D721Med (cell line): Measurements from ENCODE around the gene PAX5.

Source experiments
- DNase-seq: peaks from one replicate; pipeline ENCODE4 v3.0.0; 2011; ENCODE audit warnings: low spot score; ENCODE audit not compliant: insufficient read length
- FAIRE-seq: peaks from 2 replicates; lab custom pipeline; 2011; peaks lifted over from hg19 to GRCh38; lab: Jason Lieb, UNC
- TF ChIP-seq, protein P1 (sequence below): IDR thresholded peaks from 2 replicates; pipeline ENCODE4 v1.5.1; 2012; ENCODE audit warnings: mild to moderate bottlenecking, control low read depth; ENCODE audit not compliant: insufficient read depth; ENCODE audit errors: missing control alignments

Gene PAX5

DNA sequence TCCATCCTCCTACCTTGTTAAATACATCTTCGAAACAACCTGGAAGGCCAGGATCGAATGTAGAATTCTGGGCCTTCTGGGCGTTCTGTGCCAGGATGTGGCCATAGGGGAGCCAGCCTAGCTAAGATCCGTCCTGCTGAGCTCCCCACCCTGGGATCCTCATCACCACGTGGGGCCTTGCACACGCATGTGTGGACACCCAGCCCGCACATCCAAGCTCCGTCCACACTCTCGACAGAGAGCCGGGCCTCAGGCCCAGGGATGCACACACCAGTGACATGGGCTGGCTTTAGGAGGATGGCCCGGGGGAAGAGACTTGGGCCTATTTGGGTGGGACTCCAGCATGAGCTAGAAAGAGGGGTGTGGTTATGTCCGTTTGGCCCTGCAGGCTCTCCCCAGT lies 154.0 kb downstream of the PAX5 start:
- TF ChIP-seq, protein P1, sequence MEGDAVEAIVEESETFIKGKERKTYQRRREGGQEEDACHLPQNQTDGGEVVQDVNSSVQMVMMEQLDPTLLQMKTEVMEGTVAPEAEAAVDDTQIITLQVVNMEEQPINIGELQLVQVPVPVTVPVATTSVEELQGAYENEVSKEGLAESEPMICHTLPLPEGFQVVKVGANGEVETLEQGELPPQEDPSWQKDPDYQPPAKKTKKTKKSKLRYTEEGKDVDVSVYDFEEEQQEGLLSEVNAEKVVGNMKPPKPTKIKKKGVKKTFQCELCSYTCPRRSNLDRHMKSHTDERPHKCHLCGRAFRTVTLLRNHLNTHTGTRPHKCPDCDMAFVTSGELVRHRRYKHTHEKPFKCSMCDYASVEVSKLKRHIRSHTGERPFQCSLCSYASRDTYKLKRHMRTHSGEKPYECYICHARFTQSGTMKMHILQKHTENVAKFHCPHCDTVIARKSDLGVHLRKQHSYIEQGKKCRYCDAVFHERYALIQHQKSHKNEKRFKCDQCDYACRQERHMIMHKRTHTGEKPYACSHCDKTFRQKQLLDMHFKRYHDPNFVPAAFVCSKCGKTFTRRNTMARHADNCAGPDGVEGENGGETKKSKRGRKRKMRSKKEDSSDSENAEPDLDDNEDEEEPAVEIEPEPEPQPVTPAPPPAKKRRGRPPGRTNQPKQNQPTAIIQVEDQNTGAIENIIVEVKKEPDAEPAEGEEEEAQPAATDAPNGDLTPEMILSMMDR = no peak
- DNase-seq = no peak
- FAIRE-seq = no peak

DNA sequence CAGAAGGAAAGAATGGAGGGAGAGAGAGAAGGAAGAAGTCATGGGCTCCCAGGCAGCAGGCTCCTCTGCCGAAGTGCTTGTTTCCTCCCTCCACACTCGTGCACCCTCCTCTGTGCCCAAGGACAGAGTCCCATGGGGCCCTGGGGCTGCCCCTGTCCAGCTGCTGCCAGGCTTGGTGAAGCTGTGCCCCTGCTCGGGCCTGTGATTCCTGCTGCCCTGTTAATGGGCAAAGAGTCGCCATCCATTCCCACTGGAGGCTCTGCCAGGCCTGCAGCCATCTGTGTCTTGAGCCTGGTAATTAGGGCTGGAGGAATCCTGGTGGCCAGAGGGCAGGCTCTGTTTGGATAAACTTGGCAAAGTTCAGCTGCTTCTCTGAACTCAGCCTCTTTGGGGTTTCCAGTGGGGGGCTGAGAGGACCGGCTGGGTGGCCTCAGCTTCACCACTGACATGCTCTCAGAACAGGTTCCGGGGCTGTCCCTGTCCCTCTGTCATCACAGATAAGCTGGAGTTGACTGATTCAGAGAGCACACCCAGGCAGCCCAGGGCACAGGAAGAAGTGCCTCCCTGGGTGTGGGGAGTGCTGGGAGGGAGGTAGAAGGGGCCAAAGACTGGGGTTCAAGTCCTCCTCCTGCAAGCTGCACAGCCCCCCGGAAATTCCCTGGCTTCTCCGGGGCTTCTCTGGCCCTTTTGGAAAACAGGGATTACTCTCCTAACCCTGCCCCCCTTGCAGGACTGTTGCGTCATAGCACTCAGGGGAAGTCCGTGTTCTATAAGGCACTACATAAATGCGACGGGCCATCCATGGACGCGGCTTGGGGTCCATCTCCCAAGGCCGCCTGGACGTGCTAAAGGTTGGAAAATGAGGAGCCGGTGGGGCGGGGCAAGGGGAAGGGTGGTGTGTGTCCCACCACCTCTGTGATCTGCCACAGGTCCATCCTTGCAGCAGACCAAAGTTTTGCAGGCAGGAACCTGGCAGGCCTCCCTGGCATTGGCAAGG lies 154.8 kb downstream of the PAX5 start:
- FAIRE-seq (no peak), DNase-seq (no peak)
- TF ChIP-seq, protein P1 = no peak

DNA sequence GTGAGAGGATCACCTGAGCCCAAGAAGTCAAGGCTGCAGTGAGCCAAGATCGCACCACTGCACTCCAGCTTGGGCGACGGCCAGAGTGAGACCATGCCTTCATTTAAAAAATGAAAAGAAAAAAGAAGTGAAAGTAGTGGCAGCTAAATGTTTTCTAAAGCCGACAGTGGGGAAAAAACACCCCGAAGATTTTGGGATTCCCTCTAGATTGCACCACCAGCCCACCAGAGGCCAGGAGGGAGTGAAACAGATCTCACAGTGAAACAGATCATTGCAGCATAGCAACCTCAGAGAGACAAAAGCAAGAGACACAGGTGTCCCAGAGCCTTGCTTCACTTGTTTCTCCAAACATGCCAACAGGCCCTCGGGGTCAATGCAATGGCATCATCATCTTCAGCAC lies 156.8 kb downstream of the PAX5 start:
- no peak for FAIRE-seq
- TF ChIP-seq, protein P1 = no peak
- DNase-seq = no peak

DNA sequence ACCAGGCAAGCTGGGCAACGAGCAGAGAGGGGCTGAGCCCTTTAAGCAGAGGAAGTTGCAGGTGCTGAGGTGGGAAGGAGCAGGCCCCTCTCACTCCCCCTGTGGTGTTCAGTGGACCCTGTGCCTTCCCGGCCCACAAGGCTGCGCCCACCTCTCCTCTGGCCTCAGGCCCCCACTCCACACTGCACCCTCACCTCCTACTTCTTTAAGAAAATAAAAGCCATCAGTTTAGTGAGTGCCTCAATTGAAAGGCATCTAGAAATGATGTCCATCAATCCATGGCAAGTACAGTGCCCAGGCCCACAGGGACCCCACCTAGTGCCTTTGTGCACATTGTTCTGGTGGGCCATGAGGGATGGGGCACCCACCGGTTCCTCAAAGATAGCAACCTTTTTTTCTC lies 158.0 kb downstream of the PAX5 start:
- TF ChIP-seq, protein P1 = no peak
- DNase-seq (no peak), FAIRE-seq (no peak)

DNA sequence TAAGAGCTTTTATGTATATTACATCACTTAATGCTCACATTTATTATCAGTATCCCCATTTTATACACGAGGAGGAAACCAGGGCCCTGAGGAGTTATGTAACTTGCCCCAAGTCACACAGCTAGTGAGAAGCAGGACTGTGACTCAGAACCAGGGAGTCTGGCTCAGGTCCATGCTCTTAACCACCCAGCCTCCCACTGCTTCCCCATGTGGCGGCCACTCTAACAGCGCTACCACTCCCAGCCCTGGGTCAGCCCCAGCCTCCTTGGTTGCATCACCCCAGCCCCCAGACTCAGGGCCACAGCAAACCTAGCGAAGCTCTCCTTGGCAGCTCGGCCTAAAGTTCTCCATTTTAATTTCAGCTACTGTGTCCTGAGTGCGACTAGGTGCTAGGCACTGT lies 159.1 kb downstream of the PAX5 start:
- FAIRE-seq (no peak), DNase-seq (no peak)
- TF ChIP-seq, protein P1 = no peak

DNA sequence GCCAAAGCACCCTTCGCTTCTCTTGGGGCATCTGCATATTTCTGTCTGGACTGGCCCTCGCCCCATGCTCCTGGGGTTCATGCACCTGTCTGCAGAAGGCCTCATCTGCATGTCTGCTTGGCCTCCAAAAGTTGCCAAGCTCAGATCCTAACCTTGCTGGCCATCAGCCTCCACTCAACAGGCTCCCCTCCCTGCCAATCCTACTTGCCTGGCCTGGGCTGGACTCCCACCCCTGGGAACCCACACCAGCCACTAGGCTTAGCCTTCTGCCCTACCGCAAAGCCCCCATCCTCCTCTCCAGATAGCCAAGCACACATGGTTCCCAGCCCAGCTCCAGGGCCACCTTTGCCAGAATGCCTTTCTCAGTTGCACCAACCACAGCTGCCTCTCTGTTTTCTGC lies 159.8 kb downstream of the PAX5 start:
- TF ChIP-seq, protein P1 = no peak
- DNase-seq (no peak), FAIRE-seq (no peak)
